ENCODE results near the gene JAGN1. TPM values are rescaled to one million over a fixed set of nuclear protein-coding genes. Genes with fewer than 3 reads are reported as not detected.
"Not testable (repeated sequence)": the region's sequence is repeated elsewhere in the genome, so short reads cannot be mapped to it uniquely, and the experiment has no call there.

Gene JAGN1
- polyA plus RNA-seq, 1 donor from 2014 or later, result 46.4 TPM

DNA sequence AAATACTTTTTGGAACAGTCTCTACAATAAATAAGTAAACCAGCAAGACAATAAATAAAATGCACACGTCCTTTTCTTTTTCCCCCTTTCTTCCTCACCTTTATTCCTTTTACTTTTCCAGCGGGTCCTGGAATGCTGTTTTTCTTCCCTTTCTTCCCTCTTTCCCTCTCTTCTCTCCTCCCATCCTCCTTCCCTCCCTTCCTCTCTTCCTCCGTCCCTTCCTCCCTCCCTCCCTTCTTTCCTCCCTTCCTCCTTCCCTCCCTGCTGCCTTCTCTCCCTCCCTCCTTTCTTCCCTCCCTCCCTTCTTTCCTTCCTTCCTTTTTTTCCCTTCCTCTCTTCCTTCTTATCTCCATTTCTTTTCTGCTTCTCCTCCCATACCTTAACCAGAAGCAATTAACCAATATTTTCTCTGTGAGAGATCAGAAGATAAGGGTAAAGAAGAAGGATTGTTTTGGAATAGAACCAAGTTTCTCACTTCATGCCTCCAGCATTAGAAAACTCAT lies 8.9 kb downstream of the JAGN1 start:
- Mint-ChIP-seq H3K4me3 (no peak overlapping the region), H3K4me1 (peaks cover 7 to 11% (median 8%) of the 10 kb centered on the region in 3 donors), H3K27ac (no peak overlapping the region), H3K9me3 (no peaks in the 10 kb centered on the region), H3K27me3 (peaks cover 2% of the 10 kb centered on the region), H3K36me3 (peaks cover 5% of the 10 kb centered on the region)

DNA sequence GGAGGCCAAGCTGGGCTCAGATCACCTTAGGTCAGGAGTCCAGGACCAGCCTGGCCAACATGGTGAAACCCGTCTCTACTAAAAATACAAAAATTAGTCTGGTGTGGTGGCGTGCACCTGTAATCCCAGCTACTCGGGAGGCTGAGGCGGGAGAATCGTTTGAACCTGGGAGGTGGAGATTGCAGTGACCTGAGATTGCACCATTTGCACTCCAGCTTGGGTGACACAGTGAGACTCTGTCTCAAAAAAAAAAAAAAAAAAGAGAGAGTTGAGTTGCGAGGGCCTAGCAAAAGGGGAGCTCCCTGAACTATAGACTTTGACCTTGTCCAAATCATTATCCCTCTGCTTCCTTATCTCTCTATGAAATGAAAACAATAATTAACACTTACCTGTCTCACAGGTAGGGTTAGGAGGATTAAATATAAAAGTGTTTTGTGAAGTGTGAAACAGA lies 10.6 kb downstream of the JAGN1 start:
- not testable (repeated sequence) for H3K4me1 Mint-ChIP-seq, H3K4me3 Mint-ChIP-seq, H3K27ac Mint-ChIP-seq, H3K27me3 Mint-ChIP-seq, H3K9me3 Mint-ChIP-seq, H3K36me3 Mint-ChIP-seq

DNA sequence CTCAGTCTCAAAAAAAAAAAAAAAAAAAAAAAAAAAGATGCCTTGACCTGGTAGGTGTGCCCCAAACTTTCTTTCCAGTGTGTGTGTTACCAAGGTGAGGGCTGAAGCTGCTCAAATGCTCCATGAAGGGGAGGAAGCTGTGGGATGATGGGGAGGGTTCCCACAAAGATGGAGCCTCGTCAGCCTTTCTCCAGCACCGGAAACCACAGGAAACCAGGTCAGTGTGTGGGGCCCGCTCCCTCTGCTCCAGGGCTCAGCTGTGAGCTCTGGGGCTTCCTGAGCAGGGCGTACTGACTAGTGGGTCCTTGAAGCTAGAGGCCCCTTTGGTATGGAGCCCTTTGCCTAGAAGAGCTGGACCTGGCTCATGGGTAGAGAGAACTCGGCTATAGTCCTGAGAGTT lies 11.6 kb downstream of the JAGN1 start:
- Mint-ChIP-seq H3K27ac (peak overlapping the region in 1 of 3 donors; percentile 50), H3K36me3 (peaks cover 6% of the 10 kb centered on the region), H3K4me3 (no peak overlapping the region), H3K27me3 (peaks cover 2% of the 10 kb centered on the region), H3K4me1 (peaks cover 1 to 6% (median 2%) of the 10 kb centered on the region in 3 donors), H3K9me3 (no peaks in the 10 kb centered on the region)

DNA sequence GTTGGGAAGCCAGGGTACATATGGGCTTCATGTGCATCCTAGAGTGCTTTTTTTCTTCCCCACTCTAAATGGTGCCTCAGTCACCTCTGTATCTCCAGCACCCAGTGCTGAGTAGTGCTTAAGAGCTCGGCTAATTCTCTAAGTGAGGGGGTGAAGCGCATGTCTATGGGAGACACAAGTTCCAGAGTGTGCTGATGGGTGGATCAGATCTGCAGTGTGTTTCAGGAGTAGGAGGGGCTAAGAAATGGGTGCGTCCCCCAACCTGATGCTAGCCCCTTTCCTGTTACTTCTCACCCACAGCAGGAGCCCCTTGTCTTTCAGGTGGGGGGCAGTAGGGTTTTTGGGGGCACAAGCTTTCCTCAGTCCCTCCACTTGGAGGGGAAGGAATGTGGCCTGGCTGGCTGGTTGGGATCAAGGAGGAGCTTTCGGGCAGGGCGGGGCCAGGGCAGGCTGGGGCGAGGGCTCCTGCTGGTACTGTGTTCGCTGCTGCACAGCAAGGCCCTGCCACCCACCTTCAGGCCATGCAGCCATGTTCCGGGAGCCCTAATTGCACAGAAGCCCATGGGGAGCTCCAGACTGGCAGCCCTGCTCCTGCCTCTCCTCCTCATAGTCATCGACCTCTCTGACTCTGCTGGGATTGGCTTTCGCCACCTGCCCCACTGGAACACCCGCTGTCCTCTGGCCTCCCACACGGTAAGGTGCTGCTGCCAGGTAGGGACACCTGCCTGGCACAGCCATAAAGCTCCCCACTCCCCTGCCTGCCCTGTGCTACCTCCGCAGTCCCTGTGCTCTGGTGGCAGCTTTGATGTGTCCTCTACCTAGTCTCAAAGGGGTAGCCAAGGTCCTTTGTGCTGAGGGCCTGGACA lies 12.2 kb downstream of the JAGN1 start, which contains the start of gene IL17RE:
Gene IL17RE, plus strand, starts transcription at position 477 of the 866 bp plus-strand sequence. Its CDS starts 85 bp downstream, at position 562.
- H3K36me3 Mint-ChIP-seq, result peaks cover 6% of the 10 kb centered on the region
- no peaks in the 10 kb centered on the region for H3K9me3 Mint-ChIP-seq
- no peak within 1 kb of the TSS for H3K4me3 Mint-ChIP-seq
- H3K27ac Mint-ChIP-seq, result peak within 1 kb of the TSS in 1 of 3 donors; percentile 50
- H3K4me1 Mint-ChIP-seq, result peaks cover 0 to 6% (median 1%) of the 10 kb centered on the region in 3 donors
- H3K27me3 Mint-ChIP-seq, result peaks cover 2% of the 10 kb centered on the region

DNA sequence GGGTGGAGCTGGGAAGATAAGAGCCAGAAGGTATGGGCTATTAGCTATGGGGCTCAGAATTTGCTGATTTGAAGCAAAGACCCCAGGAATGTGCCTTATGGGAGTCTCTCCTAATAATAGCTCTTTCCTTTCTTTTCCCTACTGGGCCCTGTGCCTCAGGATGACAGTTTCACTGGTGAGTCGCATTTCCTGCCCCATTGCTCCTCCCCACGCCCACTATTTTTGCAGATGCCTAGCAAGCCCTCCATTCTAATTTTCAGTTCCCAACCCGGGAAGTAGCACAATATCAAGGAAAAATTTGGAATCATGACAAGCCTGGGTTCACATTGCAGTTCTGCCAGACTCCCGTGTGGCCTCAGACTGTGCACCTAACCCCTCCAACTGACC lies 12.8 kb downstream of the JAGN1 start:
- Mint-ChIP-seq H3K27ac (no peak overlapping the region), H3K4me1 (peaks cover 0 to 2% (median 1%) of the 10 kb centered on the region in 3 donors), H3K27me3 (peaks cover 2% of the 10 kb centered on the region), H3K4me3 (no peak overlapping the region), H3K9me3 (no peaks in the 10 kb centered on the region), H3K36me3 (peaks cover 6% of the 10 kb centered on the region)

DNA sequence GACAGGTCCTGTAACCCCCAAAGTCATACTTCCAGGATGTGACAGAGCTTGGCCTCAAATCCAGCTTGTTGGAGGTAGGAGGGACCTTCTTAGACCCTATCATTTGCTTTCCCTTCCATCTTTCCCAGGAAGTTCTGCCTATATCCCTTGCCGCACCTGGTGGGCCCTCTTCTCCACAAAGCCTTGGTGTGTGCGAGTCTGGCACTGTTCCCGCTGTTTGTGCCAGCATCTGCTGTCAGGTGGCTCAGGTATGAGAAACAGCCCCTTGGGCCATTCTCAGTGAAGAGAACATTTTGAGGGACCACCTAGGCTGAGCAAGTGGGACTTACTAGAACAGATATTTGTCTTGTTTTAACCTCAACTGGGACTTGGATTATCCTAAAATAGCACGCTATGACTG lies 13.5 kb downstream of the JAGN1 start:
- no peaks in the 10 kb centered on the region for H3K4me1 Mint-ChIP-seq
- H3K9me3 Mint-ChIP-seq, result no peaks in the 10 kb centered on the region
- H3K27me3 Mint-ChIP-seq, result peaks cover 2% of the 10 kb centered on the region
- no peak overlapping the region for H3K4me3 Mint-ChIP-seq
- H3K27ac Mint-ChIP-seq, result no peak overlapping the region
- peaks cover 6% of the 10 kb centered on the region for H3K36me3 Mint-ChIP-seq

DNA sequence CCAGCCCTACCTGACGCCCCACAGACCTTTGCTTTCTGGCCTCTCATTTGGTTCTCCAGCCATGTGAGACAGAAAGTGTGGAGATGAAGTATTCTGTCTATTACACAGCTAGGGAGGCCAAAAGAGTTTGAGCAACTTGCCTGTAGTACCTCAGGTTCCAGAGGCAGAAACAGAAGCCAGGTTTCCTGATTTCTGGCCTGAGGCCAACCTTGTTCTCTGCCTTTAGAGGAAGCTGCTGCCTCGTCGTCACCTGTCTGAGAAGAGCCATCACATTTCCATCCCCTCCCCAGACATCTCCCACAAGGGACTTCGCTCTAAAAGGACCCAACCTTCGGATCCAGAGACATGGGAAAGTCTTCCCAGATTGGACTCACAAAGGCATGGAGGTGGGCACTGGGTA lies 16.1 kb downstream of the JAGN1 start:
- Mint-ChIP-seq H3K36me3 (peaks cover 6% of the 10 kb centered on the region), H3K4me3 (no peak overlapping the region), H3K9me3 (no peaks in the 10 kb centered on the region), H3K27ac (no peak overlapping the region), H3K4me1 (no peaks in the 10 kb centered on the region), H3K27me3 (peaks cover 2% of the 10 kb centered on the region)

DNA sequence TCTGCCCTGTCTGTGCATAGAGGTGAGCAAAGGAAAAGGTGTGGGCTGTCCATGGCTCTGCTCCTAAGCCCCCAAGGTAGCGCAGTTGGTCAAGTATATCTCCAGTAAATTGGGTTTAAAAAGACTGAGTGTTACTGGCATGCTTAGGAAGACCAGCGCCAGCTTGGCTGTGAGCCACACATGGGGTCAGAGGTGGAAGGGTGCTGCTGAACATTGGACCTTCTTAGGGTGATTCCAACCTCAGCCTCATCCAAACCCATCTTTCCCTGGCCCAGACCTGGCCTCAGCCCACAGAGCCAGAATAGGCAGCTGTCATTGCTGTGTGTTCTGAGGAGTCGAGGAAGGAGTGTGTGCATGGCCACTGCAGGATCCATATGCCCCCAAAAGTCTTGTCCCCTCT lies 17.9 kb downstream of the JAGN1 start:
- Mint-ChIP-seq H3K27ac (no peak overlapping the region), H3K27me3 (no peaks in the 10 kb centered on the region)

DNA sequence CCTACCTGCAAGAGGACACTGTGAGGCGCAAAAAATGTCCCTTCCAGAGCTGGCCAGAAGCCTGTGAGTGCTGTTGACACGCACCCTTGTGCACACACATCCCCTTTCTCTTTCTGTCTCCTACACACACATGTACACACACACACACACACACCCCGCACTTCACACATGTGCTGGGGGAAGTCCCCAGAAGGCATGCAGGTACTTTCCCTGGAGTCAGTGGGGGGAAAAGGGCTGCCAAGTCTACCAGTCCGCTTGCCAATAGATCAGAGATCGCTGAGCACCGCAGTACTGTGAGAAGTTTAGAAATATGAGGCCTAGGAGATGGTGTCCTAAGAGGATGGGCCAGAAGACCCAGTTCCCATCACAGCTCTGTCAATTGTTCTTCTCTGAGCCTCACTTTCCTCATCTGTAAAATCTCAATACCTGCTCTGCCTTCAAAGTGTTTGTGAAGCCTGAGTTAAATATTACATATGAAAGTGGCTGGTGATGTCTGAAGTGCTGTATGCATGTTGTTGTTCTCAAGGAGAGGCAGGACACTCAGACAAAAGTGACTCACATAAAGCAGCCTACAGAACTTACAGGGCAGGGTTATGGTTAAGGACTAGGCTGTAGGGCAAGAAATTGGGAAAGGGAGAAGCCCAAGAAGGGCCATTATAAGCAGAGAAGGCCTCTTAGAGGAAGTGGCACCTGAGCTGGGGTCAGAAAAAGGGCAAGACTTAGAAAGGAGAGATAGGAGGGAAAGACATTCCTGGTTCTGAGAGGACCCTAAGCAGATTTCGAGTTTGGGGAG lies 19.0 kb downstream of the JAGN1 start:
- H3K36me3 Mint-ChIP-seq, result peaks cover 5% of the 10 kb centered on the region
- H3K4me3 Mint-ChIP-seq, result no peak overlapping the region
- H3K4me1 Mint-ChIP-seq, result peaks cover 0 to 2% (median 0%) of the 10 kb centered on the region in 3 donors
- H3K27ac Mint-ChIP-seq, result no peak overlapping the region
- H3K27me3 Mint-ChIP-seq, result peaks cover 4% of the 10 kb centered on the region
- no peaks in the 10 kb centered on the region for H3K9me3 Mint-ChIP-seq

More for the DNA sequence above, 17.9 kb downstream of the JAGN1 start:
- Mint-ChIP-seq H3K4me3 (no peak overlapping the region), H3K4me1 (peaks cover 0 to 2% (median 0%) of the 10 kb centered on the region in 3 donors), H3K9me3 (no peaks in the 10 kb centered on the region), H3K36me3 (peaks cover 6% of the 10 kb centered on the region)

DNA sequence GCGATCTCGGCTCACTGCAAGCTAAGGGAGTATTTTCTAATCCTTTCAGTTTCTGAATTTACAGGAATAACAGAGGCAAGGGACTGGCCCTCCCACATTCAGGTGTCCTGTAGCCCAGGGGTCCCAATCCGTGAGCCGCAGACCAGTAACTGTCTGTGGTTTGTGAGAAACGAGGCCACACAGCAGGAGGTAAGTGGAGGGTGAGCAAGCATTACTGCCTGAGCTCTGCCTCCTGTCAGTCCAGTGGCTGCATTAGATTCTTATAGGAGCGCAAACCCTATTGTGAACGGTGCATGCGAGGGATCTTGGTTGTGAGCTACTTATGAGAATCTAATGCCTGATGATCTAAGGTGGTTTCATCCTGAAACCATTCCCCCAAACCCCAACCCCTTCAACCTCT lies 21.5 kb downstream of the JAGN1 start:
- Mint-ChIP-seq H3K4me1 (peaks cover 0 to 8% (median 7%) of the 10 kb centered on the region in 3 donors), H3K4me3 (no peak overlapping the region), H3K9me3 (no peaks in the 10 kb centered on the region), H3K27ac (no peak overlapping the region), H3K27me3 (peaks cover 8% of the 10 kb centered on the region), H3K36me3 (peaks cover 3% of the 10 kb centered on the region)

DNA sequence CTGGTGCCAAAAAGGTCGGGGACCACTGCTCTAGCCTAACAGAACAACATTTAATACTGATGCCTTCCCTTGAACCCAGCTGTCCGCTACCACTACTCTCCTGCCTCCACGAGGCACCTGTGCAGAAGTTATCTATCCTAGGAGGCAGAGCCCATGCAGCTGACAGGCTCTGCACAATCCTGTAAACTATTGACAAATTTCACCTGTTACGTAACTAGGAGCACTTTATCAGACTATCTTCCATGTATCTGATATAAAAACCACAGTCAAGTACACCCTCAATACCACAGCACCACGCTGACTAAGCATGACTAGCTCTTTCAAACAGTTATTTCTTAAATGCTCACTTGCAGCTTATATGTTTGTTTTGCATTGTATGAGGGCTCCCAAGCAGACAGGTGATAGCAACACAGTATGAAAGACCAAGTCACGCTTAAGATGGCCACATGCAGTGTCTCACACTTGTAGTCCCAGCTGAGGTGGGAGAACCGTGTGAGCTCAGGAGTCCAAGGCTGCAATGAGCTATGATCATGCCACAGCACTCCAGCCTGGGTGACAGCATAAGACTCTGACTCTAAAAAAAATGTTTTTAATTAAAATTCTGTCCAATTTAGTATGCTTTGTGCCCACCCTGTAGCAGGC lies 22.0 kb downstream of the JAGN1 start:
- H3K4me3 Mint-ChIP-seq, result no peak overlapping the region
- H3K27ac Mint-ChIP-seq, result no peak overlapping the region
- no peaks in the 10 kb centered on the region for H3K9me3 Mint-ChIP-seq

DNA sequence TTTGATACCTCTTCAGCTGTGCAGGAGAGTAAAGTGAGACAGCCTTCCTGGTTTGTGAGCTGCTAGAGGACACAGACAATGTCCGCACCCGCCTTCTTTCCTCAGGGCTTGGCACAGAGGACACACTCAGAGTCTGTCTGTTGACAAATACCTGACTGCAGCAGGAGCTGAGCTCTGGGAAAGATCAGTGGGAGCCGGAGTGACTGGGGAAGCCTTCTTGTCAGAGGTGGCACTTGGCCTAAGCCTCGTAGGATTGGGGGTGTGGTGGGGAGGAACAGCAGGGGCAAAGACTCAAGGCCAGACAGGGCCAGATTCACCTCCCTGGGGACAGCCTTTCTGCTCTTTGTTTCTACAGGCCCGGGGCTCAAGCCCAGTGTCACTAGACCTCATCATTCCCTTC lies 23.2 kb downstream of the JAGN1 start:
- Mint-ChIP-seq H3K4me3 (peak overlapping the region in 2 of 4 donors; percentile 40 to 78), H3K27ac (no peak overlapping the region), H3K36me3 (peaks cover 3% of the 10 kb centered on the region), H3K4me1 (peaks cover 0 to 9% (median 7%) of the 10 kb centered on the region in 3 donors), H3K27me3 (peaks cover 8% of the 10 kb centered on the region), H3K9me3 (no peaks in the 10 kb centered on the region)

More for the DNA sequence above, 22.0 kb downstream of the JAGN1 start:
- Mint-ChIP-seq H3K36me3 (peaks cover 3% of the 10 kb centered on the region), H3K27me3 (peaks cover 8% of the 10 kb centered on the region), H3K4me1 (peaks cover 0 to 9% (median 7%) of the 10 kb centered on the region in 3 donors)

DNA sequence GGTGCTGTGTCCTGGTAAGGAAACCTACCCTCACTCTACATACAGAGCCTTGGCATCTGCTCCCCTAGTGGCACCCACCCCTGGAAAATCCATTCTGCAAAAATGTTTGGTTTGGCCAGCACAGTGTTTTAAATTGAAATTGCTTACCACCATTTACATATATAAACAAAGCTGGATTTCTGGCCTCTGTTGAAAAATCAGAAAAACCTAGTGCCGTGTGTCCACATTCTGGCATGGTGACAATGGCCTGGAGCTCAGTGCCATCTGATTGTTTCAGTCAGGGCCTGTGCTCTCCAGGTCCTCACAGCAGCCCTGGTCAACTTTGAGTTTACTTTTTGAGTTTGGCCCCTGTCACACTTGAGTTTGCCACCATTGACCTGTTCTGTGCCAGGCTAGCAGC lies 23.6 kb downstream of the JAGN1 start:
- H3K27ac Mint-ChIP-seq, result no peak overlapping the region
- H3K36me3 Mint-ChIP-seq, result peaks cover 3% of the 10 kb centered on the region
- H3K27me3 Mint-ChIP-seq, result peaks cover 8% of the 10 kb centered on the region

DNA sequence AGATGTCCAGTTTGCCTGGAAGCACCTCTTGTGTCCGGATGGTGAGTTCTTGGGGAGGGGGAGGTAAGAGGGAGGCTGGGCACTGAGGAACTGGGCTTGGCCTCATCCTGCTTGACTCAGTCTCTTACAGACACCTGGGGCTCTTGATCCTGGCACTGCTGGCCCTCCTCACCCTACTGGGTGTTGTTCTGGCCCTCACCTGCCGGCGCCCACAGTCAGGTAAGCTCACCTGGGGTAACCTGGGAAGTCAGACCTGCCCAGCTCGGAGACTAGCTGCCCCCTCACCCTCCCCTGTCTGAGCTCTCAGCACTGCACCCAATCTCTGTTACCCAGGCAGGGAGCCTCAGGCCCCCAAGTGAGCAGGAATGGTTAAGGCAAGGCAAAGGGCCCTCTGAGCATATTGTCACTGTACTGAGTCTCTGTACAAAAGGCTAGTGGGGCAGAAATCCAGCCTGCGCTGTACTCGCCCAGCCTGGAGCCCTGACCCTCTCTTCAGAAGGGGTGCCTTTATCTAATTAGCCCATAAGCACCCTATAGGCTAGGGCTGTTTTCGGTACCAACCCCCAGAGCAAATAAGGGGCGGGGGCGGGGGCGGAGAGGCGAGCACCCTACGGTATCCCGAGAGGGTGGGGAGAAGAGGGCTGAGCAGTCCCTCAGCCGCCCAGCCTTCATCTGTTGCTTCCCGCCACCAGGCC lies 24.3 kb downstream of the JAGN1 start:
- peaks cover 8% of the 10 kb centered on the region for H3K27me3 Mint-ChIP-seq
- no peaks in the 10 kb centered on the region for H3K9me3 Mint-ChIP-seq
- H3K27ac Mint-ChIP-seq, result no peak overlapping the region
- H3K4me1 Mint-ChIP-seq, result peaks cover 0 to 9% (median 7%) of the 10 kb centered on the region in 3 donors
- peaks cover 3% of the 10 kb centered on the region for H3K36me3 Mint-ChIP-seq
- H3K4me3 Mint-ChIP-seq, result peak overlapping the region; percentile 27 to 83 (median 52)

More for the DNA sequence above, 23.6 kb downstream of the JAGN1 start:
- Mint-ChIP-seq H3K4me3 (peak overlapping the region in 2 of 4 donors; percentile 40 to 67), H3K4me1 (peaks cover 0 to 9% (median 7%) of the 10 kb centered on the region in 3 donors), H3K9me3 (no peaks in the 10 kb centered on the region)
